HCT116 (cell line): Measurements from ENCODE around the gene CACNB2. TPM values are rescaled to one million over a fixed set of nuclear protein-coding genes. Genes with fewer than 3 reads are reported as not detected.

ENCODE experiments used
- ATAC-seq: fragments of 200-7000 bp; cut with Tn5 transposase; 2 replicates; pipeline ENCODE4 v1.9.1; 2020; ENCODE audit warnings: mild to moderate bottlenecking, moderate library complexity
- BruUV-seq: library from RNA; stranded (reverse); fragments of 400-500 nt; replicated peaks from 2 replicates; lab custom pipeline; 2021; lab: Mats Ljungman, UMichigan
- CTCF ChIA-PET: fragments of 300-600 bp; sonication (Branson Sonifier 250); formaldehyde crosslinking; loops from one replicate; lab custom pipeline; 2021; ENCODE audit warnings: antibody characterized with exemption; lab: Charles Lee
- POLR2A ChIA-PET: fragments of 300-600, 350-600 bp; sonication (Branson Sonifier 250); formaldehyde crosslinking; loops from one replicate; lab custom pipeline; 2021; ENCODE audit warnings: antibody characterized with exemption; lab: Charles Lee
- RAD21 ChIA-PET, 2 experiments: fragments of 300-600 bp; sonication (Branson Sonifier 250); formaldehyde crosslinking; loops; one replicate each; lab custom pipeline; 2023; ENCODE audit warnings: low total read pairs in 2 of 2; ENCODE audit not compliant: uncharacterized antibody in 2 of 2, unreplicated experiment in 2 of 2, low non-redundant PET in 1 of 2; lab: Charles Lee
- DNase-seq: peaks from one replicate; pipeline ENCODE4 v3.0.0-alpha.2; 2010; ENCODE audit warnings: low read depth, low spot score
- H2AFZ ChIP-seq: fragments of 200-600 bp; shearing (Covaris generic), sonication (generic); 2 replicates; pipeline ENCODE4 v1.6.1; 2017; ENCODE audit warnings: low read depth, mixed run types, mixed read lengths, antibody characterized with exemption, low read length; ENCODE audit not compliant: poor library complexity, severe bottlenecking
- H3K27ac ChIP-seq: 2 replicates; pipeline ENCODE4 v1.5.1; 2012; ENCODE audit warnings: low read depth, low read length
- H3K27me3 ChIP-seq: fragments of 200-600 bp; sonication (generic); 2 replicates; pipeline ENCODE4 v1.6.1; 2016; ENCODE audit warnings: mixed run types, low read length, mixed read lengths; ENCODE audit not compliant: insufficient read depth
- H3K36me3 ChIP-seq, 2 experiments: fragments of 200-500 bp in 1 of 2; fragments of 200-600 bp in 1 of 2; sonication (Bioruptor generic) in 1 of 2; sonication (generic) in 1 of 2; 2 replicates each; pipeline versions ENCODE4 v1.5.1 to v1.6.1; 2014 to 2016; ENCODE audit warnings: low read length in 2 of 2, inconsistent platforms in 1 of 2, mixed read lengths in 1 of 2, mixed run types in 1 of 2; ENCODE audit not compliant: insufficient read depth in 2 of 2, control insufficient read depth in 1 of 2
- H3K4me1 ChIP-seq, 2 experiments: fragments of 200-600 bp in 1 of 2; sonication (generic) in 1 of 2; 2 replicates each; pipeline versions ENCODE4 v1.5.1 to v1.6.1; 2012 to 2017; ENCODE audit warnings: low read length in 2 of 2, inconsistent platforms in 1 of 2, mild to moderate bottlenecking in 1 of 2, mixed read lengths in 1 of 2, mixed run types in 1 of 2, moderate library complexity in 1 of 2; ENCODE audit not compliant: insufficient read depth in 2 of 2, control insufficient read depth in 1 of 2
- H3K4me2 ChIP-seq: fragments of 200-600 bp; sonication (generic); 2 replicates; pipeline ENCODE4 v1.6.1; 2017; ENCODE audit warnings: mixed run types, low read length, mixed read lengths
- H3K4me3 ChIP-seq, 2 experiments: fragments of 200-600 bp in 1 of 2; sonication (generic) in 1 of 2; replicated peaks in 1 of 2; 2 replicates each; pipeline ENCODE4 v1.5.1; 2011 to 2016; ENCODE audit warnings: low read length in 2 of 2, control low read depth in 1 of 2, low read depth in 1 of 2, mild to moderate bottlenecking in 1 of 2, mixed read lengths in 1 of 2, mixed run types in 1 of 2
- H3K79me2 ChIP-seq: fragments of 200-600 bp; sonication (generic); 2 replicates; pipeline ENCODE4 v1.6.1; 2017; ENCODE audit warnings: mild to moderate bottlenecking, mixed run types, low read length, moderate library complexity, mixed read lengths; ENCODE audit not compliant: insufficient read depth
- H3K9ac ChIP-seq: fragments of 200-600 bp; sonication (generic); 2 replicates; pipeline ENCODE4 v1.6.1; 2016; ENCODE audit warnings: low read length, mixed read lengths
- H3K9me2 ChIP-seq: fragments of 200-600 bp; sonication (generic), shearing (Covaris generic); 2 replicates; pipeline ENCODE4 v1.6.1; 2017; ENCODE audit warnings: mixed run types, mild to moderate bottlenecking, moderate library complexity; ENCODE audit not compliant: insufficient read depth
- H3K9me3 ChIP-seq, 2 experiments: fragments of 200-500 bp in 1 of 2; fragments of 200-600 bp in 1 of 2; sonication (Bioruptor generic) in 1 of 2; sonication (generic) in 1 of 2; 2 replicates each; pipeline ENCODE4 v1.6.1; 2014 to 2017; ENCODE audit warnings: low read length in 2 of 2, mixed read lengths in 2 of 2, inconsistent platforms in 1 of 2, low read depth in 1 of 2, mild to moderate bottlenecking in 1 of 2, mixed run types in 1 of 2, moderate library complexity in 1 of 2; ENCODE audit not compliant: control insufficient read depth in 1 of 2, insufficient read depth in 1 of 2
- H4K20me1 ChIP-seq: fragments of 200-600 bp; sonication (generic), shearing (Covaris generic); 2 replicates; pipeline ENCODE4 v1.6.1; 2017; ENCODE audit warnings: mixed run types, mild to moderate bottlenecking, moderate library complexity; ENCODE audit not compliant: insufficient read depth
- ATF3 ChIP-seq: IDR thresholded peaks from 2 replicates; pipeline ENCODE4 v1.6.1; 2012
- CBX3 ChIP-seq: IDR thresholded peaks from 2 replicates; pipeline ENCODE4 v1.6.1; 2012; ENCODE audit warnings: low read depth
- EGR1 ChIP-seq: IDR thresholded peaks from 2 replicates; pipeline ENCODE4 v1.6.1; 2012; ENCODE audit warnings: low read depth
- ELF1 ChIP-seq: IDR thresholded peaks from 2 replicates; pipeline ENCODE4 v1.6.1; 2012; ENCODE audit warnings: low read depth, borderline replicate concordance
- EZH2 ChIP-seq: fragments of 200-600 bp; sonication (generic); IDR thresholded peaks from 2 replicates; pipeline ENCODE4 v1.6.1; 2017; ENCODE audit warnings: antibody characterized with exemption, mixed run types
- FOSL1 ChIP-seq: IDR thresholded peaks from 2 replicates; pipeline ENCODE4 v1.6.1; 2012; ENCODE audit warnings: low read depth
- MAX ChIP-seq: IDR thresholded peaks from 2 replicates; pipeline ENCODE4 v1.6.1; 2012
- REST ChIP-seq: IDR thresholded peaks from 2 replicates; pipeline ENCODE4 v1.6.1; 2012; ENCODE audit warnings: low read depth
- SP1 ChIP-seq: IDR thresholded peaks from 2 replicates; pipeline ENCODE4 v1.6.1; 2012; ENCODE audit warnings: low read depth
- TCF7L2 ChIP-seq: IDR thresholded peaks from 2 replicates; pipeline ENCODE4 v1.7.0; 2011; ENCODE audit warnings: borderline replicate concordance, inconsistent platforms; ENCODE audit not compliant: insufficient read depth, insufficient read length; ENCODE audit errors: extremely low read depth
- YY1 ChIP-seq: IDR thresholded peaks from 2 replicates; pipeline ENCODE4 v1.6.1; 2011; ENCODE audit warnings: low read length, low read depth, moderate library complexity, mild to moderate bottlenecking; ENCODE audit not compliant: insufficient replicate concordance; ENCODE audit errors: extremely low read depth
- ZBTB33 ChIP-seq: IDR thresholded peaks from 2 replicates; pipeline ENCODE4 v1.6.1; 2011; ENCODE audit warnings: mild to moderate bottlenecking, low read length, moderate library complexity; ENCODE audit not compliant: insufficient replicate concordance; ENCODE audit errors: extremely low read depth
- ZFX ChIP-seq: fragments of 450-650 bp; IDR thresholded peaks from 2 replicates; pipeline ENCODE4 v1.6.1; 2017
- intact Hi-C: fragments of 100-400 bp; cut with micrococcal nuclease; formaldehyde crosslinking; loops from 2 replicates; pipeline ENCODE4 v1.10.0; 2022
- total RNA-seq: library from RNA; stranded (reverse); gene quantifications from one replicate; pipeline ENCODE4 v1.2.1, GENCODE V29; 2021; ENCODE audit not compliant: unreplicated experiment

CACNB2 gene
- total RNA-seq, 1 experiment from 2014 or later = 0.71 TPM

GRCh38 chr10:18134921-18135320, 5.3 kb upstream of the CACNB2 start:
- ATAC-seq (no peak), DNase-seq (no peak)
- intact Hi-C loops = no loop called here
- no peaks in the 10 kb centered on the region for H3K79me2 ChIP-seq
- no peak overlapping the region for H3K9ac ChIP-seq
- H3K27me3 ChIP-seq = no peaks in the 10 kb centered on the region
- POLR2A ChIA-PET = no interaction called here
- RAD21 ChIA-PET = no interaction called here
- H3K36me3 ChIP-seq = no peaks in the 10 kb centered on the region
- no peaks in the 10 kb centered on the region for H3K9me3 ChIP-seq
- no peak for TF ChIP-seq SP1
- TF ChIP-seq CBX3 = no peak
- no peak for TF ChIP-seq EZH2
- TF ChIP-seq YY1 = no peak
- no peak for TF ChIP-seq TCF7L2
- no peak for TF ChIP-seq EGR1
- TF ChIP-seq FOSL1 = no peak
- TF ChIP-seq ELF1 = no peak
- TF ChIP-seq ATF3 = no peak
- no peak for TF ChIP-seq REST
- TF ChIP-seq ZBTB33 = no peak
- no peak for TF ChIP-seq ZFX
- no peak for TF ChIP-seq MAX
- no peak overlapping the region for H2AFZ ChIP-seq
- H3K4me2 ChIP-seq = no peak overlapping the region
- peaks cover 0 to 1% of the 10 kb centered on the region in 2 experiments; a peak in 1 of 4 replicates for H3K4me1 ChIP-seq
- H3K27ac ChIP-seq = no peak overlapping the region
- H3K9me2 ChIP-seq = no peaks in the 10 kb centered on the region
- H3K4me3 ChIP-seq = no peak overlapping the region
- H4K20me1 ChIP-seq = no peaks in the 10 kb centered on the region; the same call in 1 of the 2 replicates
- BruUV-seq = no TSS peak
- CTCF ChIA-PET = no interaction called here
